Stimulated activated CD4-positive, alpha-beta T cell treated with anti-CD3 and anti-CD28 coated beads, Interleukin-2, amount 100 ng/mL, for 48 hours (primary cell): ENCODE results near the gene JMJD8.

ENCODE experiments used
- DNase-seq, 2 donors: peaks; one replicate each; pipeline ENCODE4 v3.0.0-alpha.2; 2020

Gene JMJD8

GRCh38 chr16:687499-687898 lies 3.4 kb upstream of the JMJD8 start:
- DNase-seq: no peak

GRCh38 chr16:686459-687260 lies 2.5 kb upstream of the JMJD8 start:
- DNase-seq: no peak

GRCh38 chr16:685967-686366 lies 1.8 kb upstream of the JMJD8 start:
- no peak for DNase-seq

DNA sequence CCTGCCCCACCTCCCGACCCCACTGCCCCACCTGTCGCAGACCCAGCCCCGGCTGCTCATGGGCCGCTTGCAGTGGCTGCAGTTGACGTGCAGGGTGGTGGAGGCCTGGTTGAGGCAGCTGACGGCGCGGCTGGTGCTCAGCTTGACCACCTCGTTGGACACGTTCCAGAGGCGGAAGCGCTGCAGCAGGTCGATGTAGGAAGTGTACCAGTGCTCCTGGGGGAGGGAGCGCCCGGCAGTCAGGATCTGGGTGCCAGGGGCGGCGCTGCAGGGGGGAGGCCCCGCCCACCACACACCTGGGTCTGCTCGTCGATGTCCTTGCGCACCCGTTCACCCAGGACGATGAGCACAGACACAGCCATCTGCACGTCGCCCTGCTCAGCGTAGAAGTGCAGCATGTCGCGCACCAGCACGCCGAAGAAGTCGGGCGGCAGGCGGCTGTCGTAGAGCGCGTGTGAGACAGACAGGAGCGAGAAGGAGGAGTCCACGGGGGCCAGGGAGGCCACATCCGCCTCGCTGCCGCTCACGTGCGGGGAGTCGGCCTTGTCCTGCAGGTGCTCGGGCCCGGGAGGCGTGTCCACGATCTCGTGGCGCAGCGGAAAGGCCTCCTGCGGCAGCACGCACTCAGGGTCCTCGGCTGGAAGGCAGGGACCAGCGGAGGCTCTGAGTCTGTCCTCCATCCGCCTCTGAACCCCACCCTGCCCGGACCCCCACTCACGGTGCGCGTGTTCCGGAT lies 995 bp upstream of the JMJD8 start:
- DNase-seq: no peak

DNA sequence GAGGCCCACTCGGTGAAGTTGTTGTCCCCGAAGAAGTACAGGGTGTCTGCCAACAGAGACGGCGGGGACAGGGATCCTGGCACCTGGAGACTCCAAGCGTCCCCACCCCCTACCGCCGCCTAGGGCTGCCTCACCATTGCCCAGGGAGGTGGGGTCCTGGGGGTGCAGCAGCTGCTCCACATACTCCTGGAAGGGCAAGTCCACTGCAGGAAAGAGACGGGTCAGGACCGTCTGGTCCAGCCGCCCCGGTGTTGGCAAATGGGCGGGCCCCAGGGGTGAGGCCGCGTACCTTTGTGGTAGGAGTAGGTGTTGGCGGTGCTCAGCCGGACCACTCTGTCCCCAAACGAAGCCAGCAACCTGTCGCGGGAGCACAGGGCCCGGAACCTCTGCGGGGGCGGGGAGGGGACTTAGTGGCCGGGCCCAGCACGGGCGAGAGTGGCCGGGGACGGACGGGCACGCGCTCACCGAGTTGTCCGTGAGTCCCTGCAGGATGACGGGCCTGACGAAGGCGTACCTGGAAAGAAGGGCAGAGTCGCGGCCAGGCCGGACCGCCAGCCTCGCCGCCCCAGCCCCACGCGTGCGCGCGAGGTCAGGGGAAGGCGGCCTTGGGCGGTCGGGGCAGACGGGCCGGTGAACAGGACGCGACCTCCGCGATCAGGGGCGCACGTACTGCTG lies 601 bp downstream of the JMJD8 start:
- DNase-seq: no peak

DNA sequence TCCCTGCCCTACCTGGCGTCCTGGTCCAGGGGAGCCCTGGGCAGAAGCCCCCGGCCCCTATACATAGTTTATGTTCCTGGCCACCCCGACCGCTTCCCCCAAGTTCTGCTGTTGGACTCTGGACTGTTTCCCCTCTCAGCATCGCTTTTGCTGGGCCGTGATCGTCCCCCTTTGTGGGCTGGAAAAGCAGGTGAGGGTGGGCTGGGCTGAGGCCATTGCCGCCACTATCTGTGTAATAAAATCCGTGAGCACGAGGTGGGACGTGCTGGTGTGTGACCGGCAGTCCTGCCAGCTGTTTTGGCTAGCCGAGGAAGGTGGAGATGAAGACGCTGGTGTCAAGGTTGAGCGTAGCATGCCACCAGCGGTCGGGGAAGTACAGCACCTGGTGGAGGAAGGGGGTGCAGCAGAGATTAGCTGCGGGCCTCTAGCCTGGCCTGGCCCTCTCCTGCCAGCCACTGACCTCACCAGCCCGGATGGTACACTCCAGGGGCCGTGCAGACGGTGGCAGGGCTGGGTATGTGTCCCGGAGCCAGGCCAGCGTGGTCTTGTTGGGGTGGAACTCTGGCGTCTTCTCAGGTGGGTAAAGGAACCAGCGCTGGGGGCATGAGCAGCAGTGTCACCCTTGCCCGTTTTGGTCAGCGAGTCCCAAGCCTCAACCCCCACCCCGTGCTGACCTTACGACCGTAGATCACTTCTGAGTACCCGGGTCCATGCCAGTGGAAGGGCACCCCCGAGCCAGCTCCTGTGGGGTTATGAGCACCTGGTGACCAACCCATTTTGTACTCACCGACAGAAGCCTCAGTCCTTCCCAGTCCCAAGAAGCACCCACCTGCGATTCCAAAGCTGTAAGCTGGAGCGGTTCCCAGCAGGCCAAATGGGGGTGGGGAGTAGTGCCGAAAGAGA lies 1.4 kb downstream of the JMJD8 start:
- no peak for DNase-seq

DNA sequence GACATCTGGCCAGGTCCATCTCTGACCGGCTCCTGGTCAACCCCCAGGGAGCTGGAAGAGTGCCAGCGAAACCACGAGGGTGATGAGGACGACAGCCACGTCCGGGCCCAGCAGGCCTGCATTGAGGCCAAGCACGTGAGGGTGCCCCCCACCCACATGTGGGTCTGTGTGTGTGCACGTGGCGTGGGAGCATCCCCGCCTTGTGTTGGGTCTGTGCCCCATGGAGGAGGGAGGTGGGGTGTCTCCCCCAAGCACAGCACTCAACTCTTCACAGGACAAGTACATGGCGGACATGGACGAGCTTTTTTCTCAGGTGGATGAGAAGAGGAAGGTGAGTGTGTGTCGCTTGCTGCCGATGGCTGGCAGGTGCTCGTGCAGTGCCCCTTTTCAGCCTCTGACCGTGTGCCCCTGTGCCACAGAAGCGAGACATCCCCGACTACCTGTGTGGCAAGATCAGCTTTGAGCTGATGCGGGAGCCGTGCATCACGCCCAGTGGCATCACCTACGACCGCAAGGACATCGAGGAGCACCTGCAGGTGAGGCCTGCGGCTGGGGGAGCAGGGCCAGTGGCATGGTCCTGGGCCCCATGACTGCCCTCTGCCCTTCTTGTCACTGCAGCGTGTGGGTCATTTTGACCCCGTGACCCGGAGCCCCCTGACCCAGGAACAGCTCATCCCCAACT lies 2.2 kb downstream of the JMJD8 start:
- no peak for DNase-seq

GRCh38 chr16:680967-681745 lies 3.0 kb downstream of the JMJD8 start:
- no peak for DNase-seq

DNA sequence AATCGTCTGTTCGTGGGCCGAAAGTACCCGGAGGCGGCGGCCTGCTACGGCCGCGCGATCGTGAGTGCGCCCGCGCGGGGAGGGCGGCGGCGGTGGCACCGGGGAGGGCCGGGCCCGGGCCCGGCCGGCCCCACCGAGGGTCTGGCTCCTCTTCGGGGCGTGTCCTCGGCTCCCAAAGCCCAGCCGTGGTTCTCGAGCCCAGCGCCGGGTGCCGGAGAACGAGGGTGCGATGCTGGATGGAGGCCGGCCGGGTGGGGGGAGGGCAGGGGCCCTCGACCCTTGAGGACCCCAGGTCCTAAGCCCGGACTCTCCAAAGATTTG lies 3.5 kb downstream of the JMJD8 start:
- DNase-seq: no peak

DNA sequence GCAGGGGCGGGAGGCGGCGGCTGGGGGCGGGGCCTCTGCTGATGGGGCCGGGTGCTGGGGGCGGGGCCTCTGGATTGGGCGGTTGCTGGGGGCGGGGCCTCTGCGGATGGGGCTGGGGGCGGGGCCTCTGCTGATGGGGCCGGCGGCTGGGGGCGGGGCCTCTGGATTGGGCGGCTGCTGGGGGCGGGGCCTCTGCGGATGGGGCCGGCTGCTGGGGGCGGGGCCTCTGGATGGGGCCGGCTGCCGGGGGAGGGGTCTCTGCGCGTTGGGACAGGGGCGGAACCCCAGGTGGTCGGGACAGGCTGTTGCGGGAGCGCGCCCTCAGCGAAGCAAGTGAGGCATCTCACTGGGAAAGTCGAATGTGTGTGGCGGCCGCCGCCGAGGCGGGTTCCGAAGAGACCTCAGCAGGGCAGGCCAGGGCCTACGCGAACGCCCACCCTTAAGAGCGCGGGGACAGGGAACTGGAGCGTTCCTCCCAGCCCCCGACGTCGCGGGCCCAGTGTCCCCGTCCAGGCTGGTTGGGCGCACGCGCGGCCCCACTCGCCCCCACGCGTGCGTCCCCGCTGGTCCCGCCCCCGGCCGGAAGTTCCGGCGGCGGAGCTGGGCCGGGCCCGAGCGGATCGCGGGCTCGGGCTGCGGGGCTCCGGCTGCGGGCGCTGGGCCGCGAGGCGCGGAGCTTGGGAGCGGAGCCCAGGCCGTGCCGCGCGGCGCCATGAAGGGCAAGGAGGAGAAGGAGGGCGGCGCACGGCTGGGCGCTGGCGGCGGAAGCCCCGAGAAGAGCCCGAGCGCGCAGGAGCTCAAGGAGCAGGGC lies 4.1 kb downstream of the JMJD8 start, which contains the start of gene STUB1:
Gene STUB1 (plus strand): TSS at position 597 of the 811 bp plus-strand sequence. CDS start 116 bp downstream, at position 713.
- DNase-seq: peak; percentile 77 to 87

DNA sequence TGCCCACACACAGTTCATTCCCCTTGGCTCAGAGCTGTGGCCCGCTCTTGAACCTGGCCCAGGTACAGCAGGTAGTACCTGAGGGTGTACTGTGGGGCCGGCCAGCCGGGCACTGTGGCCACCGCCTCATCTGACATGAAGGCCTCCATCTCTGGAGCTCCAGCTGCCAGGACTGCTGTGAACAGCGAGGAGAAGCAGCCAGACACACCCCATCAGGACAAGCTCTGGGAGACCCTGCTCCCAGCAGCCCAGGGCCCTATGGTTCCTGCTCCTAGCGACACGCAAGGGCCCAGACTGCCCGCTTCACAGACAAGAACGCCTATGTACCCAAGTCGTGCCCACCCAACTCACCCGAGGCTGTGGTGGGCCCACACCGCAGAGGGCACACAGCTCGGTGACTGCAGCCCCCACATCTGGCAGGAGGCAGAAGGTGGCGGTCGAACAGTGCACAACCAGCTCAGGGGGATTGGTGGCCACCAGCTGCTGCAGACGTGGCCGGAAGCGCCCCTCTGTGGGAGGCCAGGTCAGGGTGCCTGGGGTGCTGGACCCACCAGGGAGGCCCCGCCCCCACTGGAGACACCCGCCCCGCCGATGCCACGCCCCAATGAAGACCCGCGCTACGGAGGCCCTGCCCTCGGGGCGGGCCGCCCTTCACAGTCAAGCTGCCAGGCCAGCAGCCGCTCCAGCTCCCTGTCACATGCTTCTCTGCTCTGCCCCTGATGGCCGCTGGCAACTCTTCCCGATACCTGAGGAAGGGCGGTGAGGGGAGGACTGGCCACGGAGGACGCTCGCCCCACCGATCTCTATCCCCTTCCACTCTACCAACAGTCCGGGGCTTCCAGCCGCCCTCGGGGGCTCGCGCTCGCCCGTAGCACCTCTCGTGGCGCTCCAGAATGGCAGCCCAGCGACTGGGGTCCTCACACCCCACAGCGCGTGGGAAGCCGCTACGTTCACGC lies 5.0 kb downstream of the JMJD8 start:
- DNase-seq: peak; percentile 37 to 51

DNA sequence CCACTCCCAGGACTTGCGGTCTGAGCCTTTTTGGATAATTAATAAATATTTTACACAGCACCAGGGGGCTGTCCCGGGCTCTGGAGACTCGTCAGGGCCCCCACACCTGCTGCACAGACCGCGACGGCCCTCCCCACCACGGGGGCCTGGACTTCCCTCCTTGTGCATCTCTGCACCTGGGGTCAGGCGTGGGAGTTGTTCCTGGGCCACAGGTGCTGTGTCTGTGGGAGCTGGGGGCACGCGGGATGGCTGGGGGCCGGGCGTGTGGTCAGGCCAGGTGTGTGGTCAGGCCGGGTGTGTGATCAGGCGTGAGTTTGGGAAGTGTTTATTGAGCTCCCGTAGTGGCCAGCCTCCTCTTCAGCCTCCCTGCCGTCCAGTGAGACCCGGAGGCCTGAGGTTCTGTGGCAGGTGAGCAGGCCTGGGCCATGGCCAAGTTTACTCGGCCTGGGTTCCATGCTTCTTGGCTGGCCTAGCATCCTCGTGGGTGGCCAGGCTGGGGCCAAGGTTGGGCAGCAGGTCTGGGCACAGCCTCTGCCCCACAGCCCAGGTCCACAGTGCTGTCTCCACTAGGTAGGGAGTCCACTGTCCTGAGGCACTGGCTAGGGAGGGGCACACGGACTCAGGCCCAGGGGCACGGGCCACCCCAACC lies 5.8 kb downstream of the JMJD8 start:
- no peak for DNase-seq

- DNase-seq: no peak
These were observed 6.6 kb downstream of the JMJD8 start for GRCh38 chr16:677316-678190.

GRCh38 chr16:676913-677312 lies 7.2 kb downstream of the JMJD8 start:
- no peak for DNase-seq

DNA sequence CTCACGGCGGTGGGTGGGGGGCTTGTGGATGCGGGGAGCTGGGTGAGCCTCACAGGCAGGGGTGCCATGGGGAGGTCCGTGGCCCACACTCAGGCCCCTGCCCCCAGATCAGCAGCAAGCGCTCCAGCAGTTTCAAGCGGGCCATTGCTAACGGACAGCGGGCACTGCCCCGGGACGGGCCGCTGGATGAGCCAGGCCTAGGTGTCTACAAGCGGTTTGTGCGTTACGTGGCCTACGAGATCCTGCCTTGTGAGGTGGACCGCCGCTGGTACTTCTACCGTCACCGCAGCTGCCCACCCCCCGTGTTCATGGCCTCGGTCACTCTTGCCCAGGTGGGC lies 7.6 kb downstream of the JMJD8 start:
- no peak for DNase-seq

DNA sequence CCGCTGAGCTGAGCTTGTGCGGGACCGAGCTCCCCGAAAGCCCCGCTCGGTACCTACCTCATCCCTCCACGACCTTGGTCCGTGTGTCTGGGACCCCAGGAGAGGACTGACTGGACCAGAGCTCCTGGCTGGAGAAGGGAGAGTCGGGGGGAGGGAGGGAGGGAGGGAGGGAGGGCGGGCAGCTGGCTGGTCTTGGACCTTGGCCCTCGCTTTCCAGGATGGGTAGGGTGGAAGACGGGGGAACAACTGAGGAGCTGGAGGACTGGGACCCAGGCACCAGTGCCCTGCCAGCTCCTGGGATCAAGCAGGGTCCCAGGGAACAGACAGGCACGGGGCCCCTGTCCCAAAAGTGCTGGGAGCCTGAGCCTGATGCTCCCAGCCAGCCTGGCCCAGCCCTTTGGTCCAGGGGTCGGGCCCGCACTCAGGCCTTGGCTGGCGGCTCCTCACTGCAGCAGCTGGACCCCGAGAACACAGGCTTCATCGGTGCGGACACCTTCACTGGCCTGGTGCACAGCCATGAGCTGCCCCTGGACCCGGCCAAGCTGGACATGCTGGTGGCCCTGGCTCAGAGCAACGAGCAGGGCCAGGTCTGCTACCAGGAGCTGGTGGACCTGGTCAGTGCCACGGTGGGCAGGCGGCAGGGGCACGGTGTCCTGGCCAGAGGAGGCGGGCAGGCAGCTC lies 8.1 kb downstream of the JMJD8 start:
- no peak for DNase-seq
